ENCODE measurements around the gene ITCH.
A peak's percentile ranks its signal among the peaks of the same experiment; 100 is the strongest.
"Not testable (repeated sequence)": the region's sequence is repeated elsewhere in the genome, so short reads cannot be mapped to it uniquely, and the experiment has no call there.

ITCH gene

GRCh38 chr20:34363062-34363464, at the start of gene ITCH:
ITCH (plus strand) TSS chr20:34363273; CDS start chr20:34393812, 30,539 bp downstream.
- DNase-seq: peak; percentile 91

- no peak for DNase-seq
These were observed 47.8 kb upstream of the ITCH start for GRCh38 chr20:34315236-34315635.

- DNase-seq: no peak
These were observed 46.8 kb upstream of the ITCH start for GRCh38 chr20:34316196-34316814.

- no peak for DNase-seq
These were observed 44.2 kb upstream of the ITCH start for GRCh38 chr20:34318609-34319443.

- DNase-seq: no peak
These were observed 42.2 kb upstream of the ITCH start for GRCh38 chr20:34320861-34321260.

GRCh38 chr20:34322267-34323105, 40.6 kb upstream of the ITCH start:
- DNase-seq: no peak

GRCh38 chr20:34324541-34324940, 38.5 kb upstream of the ITCH start:
- no peak for DNase-seq

GRCh38 chr20:34328207-34328606, 34.9 kb upstream of the ITCH start:
- DNase-seq: not testable (repeated sequence)

- no peak for DNase-seq
These were observed 34.0 kb upstream of the ITCH start for GRCh38 chr20:34328928-34329677.

GRCh38 chr20:34330861-34331544, 32.1 kb upstream of the ITCH start:
- not testable (repeated sequence) for DNase-seq

GRCh38 chr20:34331838-34332237, 31.2 kb upstream of the ITCH start:
- no peak for DNase-seq

GRCh38 chr20:34332262-34332920, 30.7 kb upstream of the ITCH start:
- DNase-seq: no peak

GRCh38 chr20:34333786-34334185, 29.3 kb upstream of the ITCH start:
- no peak for DNase-seq

- DNase-seq: no peak
These were observed 28.2 kb upstream of the ITCH start for GRCh38 chr20:34334654-34335407.

GRCh38 chr20:34337544-34337943, 25.5 kb upstream of the ITCH start:
- no peak for DNase-seq

GRCh38 chr20:34337982-34338726, 24.9 kb upstream of the ITCH start:
- no peak for DNase-seq

GRCh38 chr20:34340726-34341125, 22.3 kb upstream of the ITCH start:
- DNase-seq: not testable (repeated sequence)

- DNase-seq: not testable (repeated sequence)
These were observed 21.9 kb upstream of the ITCH start for GRCh38 chr20:34341199-34341598.

- DNase-seq: no peak
These were observed 19.4 kb upstream of the ITCH start for GRCh38 chr20:34343458-34344211.
